ENCODE data around the gene NFATC1. TPM values are rescaled to one million over a fixed set of nuclear protein-coding genes. Genes with fewer than 3 reads are reported as not detected.

The NFATC1 gene
- polyA plus RNA-seq, 1 of the 3 experiments (the other 2 are of a cell fraction): 0.02 TPM

- Histone ChIP-seq H3K9me2 (no peaks in the 10 kb centered on the region), H3K4me2 (peak overlapping the region; percentile 49), H4K20me1 (ENCODE audit: insufficient read depth) (no peaks in the 10 kb centered on the region), H3F3A (replicated peaks; ENCODE audit: insufficient read depth) (no peaks in the 10 kb centered on the region), H3K9ac (no peak overlapping the region), H3K4me1 (ENCODE audit: control insufficient read depth in 1 of 2, insufficient read depth in 2 of 2, low read depth in 1 of 2, low read length in 1 of 2) (peaks cover 0 to 12% of the 10 kb centered on the region in 2 experiments; a peak in 1 of 4 replicates), H3K9me3 (peaks cover 10% of the 10 kb centered on the region; the same call in 1 of the 2 replicates), H3K36me3 (replicated peaks in 1 of 2; ENCODE audit: control insufficient read depth in 1 of 2, insufficient read depth in 2 of 2, low read length in 1 of 2) (no peaks in the 10 kb centered on the region), H3K27me3 (ENCODE audit: insufficient read depth) (peaks cover 61% of the 10 kb centered on the region), H2AFZ (ENCODE audit: low read depth) (no peak overlapping the region; the same call in 1 of the 2 replicates), H3K27ac (ENCODE audit: low read depth in 2 of 2, low read length in 1 of 2) (no peak overlapping the region), H3K79me2 (ENCODE audit: insufficient read depth) (no peaks in the 10 kb centered on the region), H3K4me3 (ENCODE audit: low read depth in 2 of 2, low read length in 1 of 2) (peak overlapping the region in 1 of 2 experiments; percentile 46; a peak in 2 of 4 replicates)
- DNase-seq: no peak
- ChIA-PET POLR2A (no interaction called here), CTCF (no interaction called here)
- WGBS (ENCODE audit: low lambda C conversion rate): 5% methylated on average over 23 of the region's 26 CpGs
- TF ChIP-seq MEF2A (IDR thresholded peaks at IDR 0.05; ENCODE audit: borderline replicate concordance, low read depth): no peak
- peak; percentile 54; the same call in 1 of the 2 replicates for TF ChIP-seq FOSL2 (IDR thresholded peaks at IDR 0.05; ENCODE audit: borderline replicate concordance, low read depth)
- TF ChIP-seq JUND (IDR thresholded peaks at IDR 0.05): peak; percentile 55
- TF ChIP-seq NFIC (IDR thresholded peaks at IDR 0.05; ENCODE audit: borderline replicate concordance): peak; percentile 28; the same call in 1 of the 2 replicates
- TF ChIP-seq TEAD4 (IDR thresholded peaks at IDR 0.05; ENCODE audit: borderline replicate concordance, insufficient read depth): peak; percentile 52; the same call in 1 of the 2 replicates
- TF ChIP-seq CHD2 (IDR thresholded peaks at IDR 0.05; ENCODE audit: low read length, partially characterized antibody): no peak
- no peak for TF ChIP-seq NRF1 (IDR thresholded peaks at IDR 0.05; ENCODE audit: low read depth, low read length)
- 0 out of 2 replicates have a peak, but pooled peaks have one; percentile 27 for TF ChIP-seq RXRA (IDR thresholded peaks at IDR 0.05; ENCODE audit: borderline replicate concordance, low read depth)
- TF ChIP-seq TCF12 (IDR thresholded peaks at IDR 0.05): peak; percentile 41
- TF ChIP-seq, protein P1, sequence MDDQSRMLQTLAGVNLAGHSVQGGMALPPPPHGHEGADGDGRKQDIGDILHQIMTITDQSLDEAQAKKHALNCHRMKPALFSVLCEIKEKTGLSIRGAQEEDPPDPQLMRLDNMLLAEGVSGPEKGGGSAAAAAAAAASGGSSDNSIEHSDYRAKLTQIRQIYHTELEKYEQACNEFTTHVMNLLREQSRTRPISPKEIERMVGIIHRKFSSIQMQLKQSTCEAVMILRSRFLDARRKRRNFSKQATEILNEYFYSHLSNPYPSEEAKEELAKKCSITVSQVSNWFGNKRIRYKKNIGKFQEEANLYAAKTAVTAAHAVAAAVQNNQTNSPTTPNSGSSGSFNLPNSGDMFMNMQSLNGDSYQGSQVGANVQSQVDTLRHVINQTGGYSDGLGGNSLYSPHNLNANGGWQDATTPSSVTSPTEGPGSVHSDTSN (IDR thresholded peaks at IDR 0.05): 0 out of 2 replicates have a peak, but pooled peaks have one; percentile 21
These were observed 174.8 kb downstream of the NFATC1 start for GRCh38 chr18:79570266-79571201.

DNA sequence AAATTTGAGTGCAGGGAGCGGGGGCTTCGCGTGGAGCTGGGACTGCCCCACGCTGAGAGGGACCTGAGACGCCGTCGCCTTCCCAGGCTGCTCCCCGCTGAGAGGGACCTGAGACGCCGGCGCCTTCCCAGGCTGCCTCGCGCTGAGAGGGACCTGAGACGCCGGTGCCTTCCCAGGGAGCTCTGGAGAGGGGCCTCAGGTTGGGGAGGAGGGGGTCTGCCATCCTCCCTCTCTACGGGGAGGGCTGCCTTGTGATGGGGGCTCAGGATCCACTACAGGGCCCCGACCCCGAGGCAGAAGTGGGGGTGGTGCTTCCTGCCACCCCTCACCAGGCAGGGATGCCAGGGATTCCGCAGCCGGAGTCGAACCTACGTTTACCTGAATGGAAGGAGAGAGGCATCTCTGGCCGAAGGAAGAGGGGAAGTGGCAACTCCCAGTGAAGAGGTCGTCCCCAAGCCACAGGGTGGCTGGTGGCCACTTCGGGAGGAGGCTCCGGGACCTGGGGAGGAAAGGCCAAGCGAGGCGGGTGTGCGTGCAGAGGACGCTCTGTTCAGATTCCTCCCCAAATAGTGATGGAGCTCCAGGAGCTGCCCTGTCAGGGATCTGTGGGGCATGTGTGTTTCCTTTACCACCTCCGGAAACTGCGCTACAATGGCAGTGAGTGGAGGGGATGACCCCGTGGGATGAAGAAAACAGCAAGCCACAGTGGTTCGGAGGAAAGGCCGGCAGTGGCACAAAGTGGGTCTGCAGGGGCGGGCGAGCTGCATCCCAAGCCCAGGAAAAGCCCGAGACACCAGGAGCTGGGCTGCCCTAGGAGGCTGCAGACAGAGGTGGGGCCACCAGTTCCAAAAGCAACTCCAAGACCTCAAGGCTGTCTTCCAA is 175.7 kb downstream of the NFATC1 start:
- no peak overlapping the region for H3K27ac ChIP-seq (ENCODE audit: low read depth in 2 of 2, low read length in 1 of 2)
- H3K9me2 ChIP-seq: no peaks in the 10 kb centered on the region
- peaks cover 70% of the 10 kb centered on the region for H3K27me3 ChIP-seq (ENCODE audit: insufficient read depth)
- H2AFZ ChIP-seq (ENCODE audit: low read depth): no peak overlapping the region
- no peaks in the 10 kb centered on the region for H3F3A ChIP-seq (replicated peaks; ENCODE audit: insufficient read depth)
- POLR2A ChIA-PET: no interaction called here
- peaks cover 10% of the 10 kb centered on the region; the same call in 1 of the 2 replicates for H3K9me3 ChIP-seq
- peak overlapping the region; percentile 49 for H3K4me2 ChIP-seq
- CTCF ChIA-PET: interaction anchor here (0.6 kb wide), 1 partner anchor 19 kb away, joined by 3 read pairs; no protein-coding TSS in a partner anchor
- H3K4me3 ChIP-seq (ENCODE audit: low read depth in 2 of 2, low read length in 1 of 2): no peak overlapping the region
- peaks cover 0 to 12% of the 10 kb centered on the region in 2 experiments; a peak in 1 of 4 replicates for H3K4me1 ChIP-seq (ENCODE audit: control insufficient read depth in 1 of 2, insufficient read depth in 2 of 2, low read depth in 1 of 2, low read length in 1 of 2)
- no peak overlapping the region for H3K9ac ChIP-seq
- H3K36me3 ChIP-seq (replicated peaks in 1 of 2; ENCODE audit: control insufficient read depth in 1 of 2, insufficient read depth in 2 of 2, low read length in 1 of 2): no peaks in the 10 kb centered on the region
- no peaks in the 10 kb centered on the region for H4K20me1 ChIP-seq (ENCODE audit: insufficient read depth)
- DNase-seq: no peak
- no peaks in the 10 kb centered on the region for H3K79me2 ChIP-seq (ENCODE audit: insufficient read depth)
- WGBS (ENCODE audit: low lambda C conversion rate): 22% methylated on average over 17 of the region's 38 CpGs
- TF ChIP-seq SIN3A (IDR thresholded peaks at IDR 0.05; ENCODE audit: borderline replicate concordance, low read depth, low read length) (no peak), JUND (IDR thresholded peaks at IDR 0.05) (no peak), RFX5 (IDR thresholded peaks at IDR 0.05; ENCODE audit: low read length) (no peak), TEAD4 (IDR thresholded peaks at IDR 0.05; ENCODE audit: borderline replicate concordance, insufficient read depth) (no peak)
- TF ChIP-seq, protein P2, sequence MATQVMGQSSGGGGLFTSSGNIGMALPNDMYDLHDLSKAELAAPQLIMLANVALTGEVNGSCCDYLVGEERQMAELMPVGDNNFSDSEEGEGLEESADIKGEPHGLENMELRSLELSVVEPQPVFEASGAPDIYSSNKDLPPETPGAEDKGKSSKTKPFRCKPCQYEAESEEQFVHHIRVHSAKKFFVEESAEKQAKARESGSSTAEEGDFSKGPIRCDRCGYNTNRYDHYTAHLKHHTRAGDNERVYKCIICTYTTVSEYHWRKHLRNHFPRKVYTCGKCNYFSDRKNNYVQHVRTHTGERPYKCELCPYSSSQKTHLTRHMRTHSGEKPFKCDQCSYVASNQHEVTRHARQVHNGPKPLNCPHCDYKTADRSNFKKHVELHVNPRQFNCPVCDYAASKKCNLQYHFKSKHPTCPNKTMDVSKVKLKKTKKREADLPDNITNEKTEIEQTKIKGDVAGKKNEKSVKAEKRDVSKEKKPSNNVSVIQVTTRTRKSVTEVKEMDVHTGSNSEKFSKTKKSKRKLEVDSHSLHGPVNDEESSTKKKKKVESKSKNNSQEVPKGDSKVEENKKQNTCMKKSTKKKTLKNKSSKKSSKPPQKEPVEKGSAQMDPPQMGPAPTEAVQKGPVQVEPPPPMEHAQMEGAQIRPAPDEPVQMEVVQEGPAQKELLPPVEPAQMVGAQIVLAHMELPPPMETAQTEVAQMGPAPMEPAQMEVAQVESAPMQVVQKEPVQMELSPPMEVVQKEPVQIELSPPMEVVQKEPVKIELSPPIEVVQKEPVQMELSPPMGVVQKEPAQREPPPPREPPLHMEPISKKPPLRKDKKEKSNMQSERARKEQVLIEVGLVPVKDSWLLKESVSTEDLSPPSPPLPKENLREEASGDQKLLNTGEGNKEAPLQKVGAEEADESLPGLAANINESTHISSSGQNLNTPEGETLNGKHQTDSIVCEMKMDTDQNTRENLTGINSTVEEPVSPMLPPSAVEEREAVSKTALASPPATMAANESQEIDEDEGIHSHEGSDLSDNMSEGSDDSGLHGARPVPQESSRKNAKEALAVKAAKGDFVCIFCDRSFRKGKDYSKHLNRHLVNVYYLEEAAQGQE (IDR thresholded peaks at IDR 0.05; ENCODE audit: low read depth, low read length): no peak
- TF ChIP-seq, protein P3, sequence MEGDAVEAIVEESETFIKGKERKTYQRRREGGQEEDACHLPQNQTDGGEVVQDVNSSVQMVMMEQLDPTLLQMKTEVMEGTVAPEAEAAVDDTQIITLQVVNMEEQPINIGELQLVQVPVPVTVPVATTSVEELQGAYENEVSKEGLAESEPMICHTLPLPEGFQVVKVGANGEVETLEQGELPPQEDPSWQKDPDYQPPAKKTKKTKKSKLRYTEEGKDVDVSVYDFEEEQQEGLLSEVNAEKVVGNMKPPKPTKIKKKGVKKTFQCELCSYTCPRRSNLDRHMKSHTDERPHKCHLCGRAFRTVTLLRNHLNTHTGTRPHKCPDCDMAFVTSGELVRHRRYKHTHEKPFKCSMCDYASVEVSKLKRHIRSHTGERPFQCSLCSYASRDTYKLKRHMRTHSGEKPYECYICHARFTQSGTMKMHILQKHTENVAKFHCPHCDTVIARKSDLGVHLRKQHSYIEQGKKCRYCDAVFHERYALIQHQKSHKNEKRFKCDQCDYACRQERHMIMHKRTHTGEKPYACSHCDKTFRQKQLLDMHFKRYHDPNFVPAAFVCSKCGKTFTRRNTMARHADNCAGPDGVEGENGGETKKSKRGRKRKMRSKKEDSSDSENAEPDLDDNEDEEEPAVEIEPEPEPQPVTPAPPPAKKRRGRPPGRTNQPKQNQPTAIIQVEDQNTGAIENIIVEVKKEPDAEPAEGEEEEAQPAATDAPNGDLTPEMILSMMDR (IDR thresholded peaks at IDR 0.05): no peak
